ENCODE measurements around the gene SLAMF7. TPM values are rescaled to one million over a fixed set of nuclear protein-coding genes. Genes with fewer than 3 reads are reported as not detected.
A peak's percentile ranks its signal among the peaks of the same experiment; 100 is the strongest.

SLAMF7 gene
- total RNA-seq, 1 experiment from 2014 or later, result 3.6 TPM

GRCh38 chr1:160776178-160776577, 37.1 kb downstream of the SLAMF7 start:
- no peak for TF ChIP-seq EZH2 (IDR thresholded peaks at IDR 0.05; ENCODE audit: low read depth)
- TF ChIP-seq CTCF (conservative IDR thresholded peaks at IDR 0.05), result no peak
- Histone ChIP-seq H3K4me3 (no peak overlapping the region), H3K4me1 (replicated peaks; ENCODE audit: insufficient read depth) (peaks cover 25% of the 10 kb centered on the region), H3K79me2 (ENCODE audit: low read depth) (no peaks in the 10 kb centered on the region), H3K27me3 (ENCODE audit: insufficient read depth, low read depth) (no peaks in the 10 kb centered on the region), H2AFZ (no peak overlapping the region), H3K4me2 (no peak overlapping the region), H3K27ac (no peak overlapping the region), H4K20me1 (ENCODE audit: insufficient read depth) (no peaks in the 10 kb centered on the region), H3F3A (ENCODE audit: insufficient read depth, low read depth) (peaks cover 5% of the 10 kb centered on the region), H3K9me3 (ENCODE audit: insufficient read depth, low read depth) (no peaks in the 10 kb centered on the region), H3K36me3 (ENCODE audit: low read depth) (no peaks in the 10 kb centered on the region), H3K9me2 (ENCODE audit: insufficient read depth) (no peaks in the 10 kb centered on the region)
- BruUV-seq (replicated peaks), result no TSS peak
- ChIA-PET POLR2A (ENCODE audit: unreplicated experiment) (interaction anchor here (0.5 to 0.6 kb wide), 2 partner anchors 18 to 42 kb away, joined by 3 to 4 read pairs; no protein-coding TSS in a partner anchor), CTCF (no interaction called here)
- intact Hi-C loops (cut with micrococcal nuclease; ENCODE audit: unreplicated experiment), result loop anchor here (5.0 kb wide), 1 partner anchor 176 kb away; the partner anchor contains the start of gene ITLN2
- DNase-seq, result no peak

- Histone ChIP-seq H3K27ac (no peak overlapping the region), H3K4me1 (replicated peaks; ENCODE audit: insufficient read depth) (peaks cover 39% of the 10 kb centered on the region), H3K4me2 (no peak overlapping the region), H2AFZ (no peak overlapping the region), H3K9me2 (ENCODE audit: insufficient read depth) (no peaks in the 10 kb centered on the region), H3K4me3 (no peak overlapping the region), H3K79me2 (ENCODE audit: low read depth) (no peaks in the 10 kb centered on the region), H3F3A (ENCODE audit: insufficient read depth, low read depth) (peaks cover 19% of the 10 kb centered on the region), H3K36me3 (ENCODE audit: low read depth) (no peaks in the 10 kb centered on the region), H4K20me1 (ENCODE audit: insufficient read depth) (no peaks in the 10 kb centered on the region), H3K9me3 (ENCODE audit: insufficient read depth, low read depth) (no peaks in the 10 kb centered on the region), H3K27me3 (ENCODE audit: insufficient read depth, low read depth) (no peaks in the 10 kb centered on the region)
- TF ChIP-seq CTCF (conservative IDR thresholded peaks at IDR 0.05), result peak; percentile 51
- TF ChIP-seq EZH2 (IDR thresholded peaks at IDR 0.05; ENCODE audit: low read depth), result no peak
- ChIA-PET POLR2A (ENCODE audit: unreplicated experiment) (no interaction called here), CTCF (interaction anchor here (1.0 to 1.3 kb wide), 2 partner anchors 29 to 49 kb away, joined by 4 to 6 read pairs; no protein-coding TSS in a partner anchor)
- DNase-seq, result no peak
- no TSS peak for BruUV-seq (replicated peaks)
- intact Hi-C loops (cut with micrococcal nuclease; ENCODE audit: unreplicated experiment), result loop anchor here (5.0 kb wide), 1 partner anchor 175 kb away; the partner anchor contains the start of gene ITLN2
These were observed 38.5 kb downstream of the SLAMF7 start for GRCh38 chr1:160777486-160778089.

GRCh38 chr1:160778976-160779375, 39.9 kb downstream of the SLAMF7 start:
- Histone ChIP-seq H3K9me2 (ENCODE audit: insufficient read depth) (no peaks in the 10 kb centered on the region), H3K4me3 (no peak overlapping the region), H3K27ac (no peak overlapping the region), H3K4me1 (replicated peaks; ENCODE audit: insufficient read depth) (peaks cover 42% of the 10 kb centered on the region), H3F3A (ENCODE audit: insufficient read depth, low read depth) (peaks cover 22% of the 10 kb centered on the region), H3K27me3 (ENCODE audit: insufficient read depth, low read depth) (no peaks in the 10 kb centered on the region), H3K9me3 (ENCODE audit: insufficient read depth, low read depth) (no peaks in the 10 kb centered on the region), H2AFZ (no peak overlapping the region), H3K36me3 (ENCODE audit: low read depth) (no peaks in the 10 kb centered on the region), H4K20me1 (ENCODE audit: insufficient read depth) (no peaks in the 10 kb centered on the region), H3K4me2 (no peak overlapping the region), H3K79me2 (ENCODE audit: low read depth) (no peaks in the 10 kb centered on the region)
- ChIA-PET CTCF (no interaction called here), POLR2A (ENCODE audit: unreplicated experiment) (no interaction called here)
- TF ChIP-seq EZH2 (IDR thresholded peaks at IDR 0.05; ENCODE audit: low read depth) (no peak), CTCF (conservative IDR thresholded peaks at IDR 0.05) (no peak)
- intact Hi-C loops (cut with micrococcal nuclease; ENCODE audit: unreplicated experiment), result loop anchor here (5.0 kb wide), 1 partner anchor 173 kb away; the partner anchor contains the start of gene ITLN2
- DNase-seq, result no peak
- BruUV-seq (replicated peaks), result no TSS peak

All from PC-9 (cell line).